Suprapubic skin (tissue), 3 donors: ENCODE measurements around the gene TMC3.

ENCODE experiments used
- CTCF ChIP-seq, 2 donors: fragments of 200-600 bp in 1 of 2; fragments of 450-650 bp in 1 of 2; sonication (generic) in 1 of 2; IDR thresholded peaks; one replicate each; pipeline ENCODE4 v1.5.1; 2016 to 2019; ENCODE audit warnings: antibody characterized with exemption in 2 of 2, mild to moderate bottlenecking in 1 of 2, moderate library complexity in 1 of 2
- POLR2A ChIP-seq, 2 donors: fragments of 450-650 bp; IDR thresholded peaks; one replicate each; pipeline ENCODE4 v1.6.1; 2017; ENCODE audit warnings: antibody characterized with exemption in 2 of 2, mild to moderate bottlenecking in 2 of 2, moderate library complexity in 2 of 2

DNA sequence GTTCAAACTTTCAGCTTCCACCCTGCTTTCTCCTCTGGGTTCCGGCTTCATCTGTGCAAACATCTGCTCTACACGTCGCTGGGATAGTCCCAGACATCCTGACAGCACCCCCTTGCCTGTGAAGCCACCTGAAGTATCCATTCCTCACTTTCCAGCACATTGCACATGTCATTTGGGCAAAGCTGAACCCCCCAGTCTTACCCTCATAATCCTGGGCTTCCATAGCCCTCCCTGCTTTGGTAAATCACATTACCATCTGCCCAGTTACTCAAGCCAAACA is 92.6 kb downstream of the TMC3 start:
- no peak for TF ChIP-seq CTCF (IDR thresholded peaks at IDR 0.05)
- TF ChIP-seq POLR2A (IDR thresholded peaks at IDR 0.05) = no peak
